WTC11 (cell line): ENCODE data around the gene CAPN1. TPM values are rescaled to one million over a fixed set of nuclear protein-coding genes. Genes with fewer than 3 reads are reported as not detected.

Experiments
- ATAC-seq: fragments of 200-7000 bp; cut with Tn5 transposase; 2 replicates; pipeline ENCODE4 v1.10.0; 2021; ENCODE audit warnings: mild to moderate bottlenecking, moderate library complexity
- CTCF ChIA-PET: fragments of 300-600 bp; sonication (Branson Sonifier 250); formaldehyde crosslinking; loops from one replicate; lab custom pipeline; 2021; ENCODE audit warnings: antibody characterized with exemption; lab: Charles Lee
- POLR2A ChIA-PET: fragments of 350-600 bp; sonication (Branson Sonifier 250); formaldehyde crosslinking; loops from one replicate; lab custom pipeline; 2021; ENCODE audit warnings: antibody characterized with exemption; lab: Charles Lee
- DNase-seq: peaks from one replicate; pipeline ENCODE4 v3.0.0; 2021; ENCODE audit warnings: low spot score
- H3K27ac Mint-ChIP-seq: 2 replicates; pipeline ENCODE4 v1.8.0; 2021; ENCODE audit warnings: mixed read lengths
- H3K27me3 Mint-ChIP-seq: 2 replicates; pipeline ENCODE4 v1.8.0; 2021; ENCODE audit warnings: low read depth, mild to moderate bottlenecking, moderate library complexity, mixed read lengths
- H3K36me3 Mint-ChIP-seq: 2 replicates; pipeline ENCODE4 v1.8.0; 2021; ENCODE audit warnings: mixed read lengths
- H3K4me1 Mint-ChIP-seq: 2 replicates; pipeline ENCODE4 v1.8.0; 2022; ENCODE audit warnings: mixed read lengths
- H3K4me3 Mint-ChIP-seq: 2 replicates; pipeline ENCODE4 v1.8.0; 2021; ENCODE audit warnings: mild to moderate bottlenecking, moderate library complexity, mixed read lengths
- H3K9me3 Mint-ChIP-seq: 2 replicates; pipeline ENCODE4 v1.8.0; 2021; ENCODE audit warnings: mixed read lengths
- AR ChIP-seq: fragments of 250-450 bp; sonication (Bioruptor Pico); IDR thresholded peaks from 2 replicates; pipeline ENCODE4 v1.9.0; 2021; ENCODE audit warnings: mild to moderate bottlenecking
- CDX4 ChIP-seq: fragments of 250-450 bp; sonication (Bioruptor Pico); IDR thresholded peaks from 2 replicates; pipeline ENCODE4 v1.9.0; 2021; ENCODE audit warnings: moderate library complexity, mild to moderate bottlenecking, inconsistent platforms, borderline replicate concordance
- E2F4 ChIP-seq: sonication (generic); formaldehyde crosslinking; IDR thresholded peaks from 2 replicates; pipeline ENCODE4 v1.8.1; 2022; ENCODE audit warnings: low read depth, mild to moderate bottlenecking, moderate library complexity, missing genetic modification reagents, borderline replicate concordance
- FOXJ3 ChIP-seq: sonication (generic); formaldehyde crosslinking; IDR thresholded peaks from 2 replicates; pipeline ENCODE4 v1.9.0; 2021; ENCODE audit warnings: missing genetic modification reagents, mild to moderate bottlenecking, borderline replicate concordance
- NR1H2 ChIP-seq: sonication (generic); formaldehyde crosslinking; IDR thresholded peaks from 2 replicates; pipeline ENCODE4 v1.9.0; 2021; ENCODE audit warnings: mild to moderate bottlenecking, moderate library complexity, missing genetic modification reagents
- NR3C1 ChIP-seq: sonication (generic); formaldehyde crosslinking; conservative IDR thresholded peaks from 2 replicates; pipeline ENCODE4 v1.8.1; 2023; ENCODE audit warnings: low read depth, mild to moderate bottlenecking, missing genetic modification reagents
- PRDM15 ChIP-seq: sonication (generic); formaldehyde crosslinking; IDR thresholded peaks from 2 replicates; pipeline ENCODE4 v1.8.0; 2022; ENCODE audit warnings: missing genetic modification reagents
- PREB ChIP-seq: sonication (generic); formaldehyde crosslinking; IDR thresholded peaks from 2 replicates; pipeline ENCODE4 v1.8.1; 2022; ENCODE audit warnings: mild to moderate bottlenecking, missing genetic modification reagents, moderate library complexity, borderline replicate concordance
- RORB ChIP-seq: fragments of 250-450 bp; sonication (Bioruptor Pico); IDR thresholded peaks from 2 replicates; pipeline ENCODE4 v1.9.0; 2021; ENCODE audit warnings: mild to moderate bottlenecking
- SP1 ChIP-seq: sonication (generic); formaldehyde crosslinking; conservative IDR thresholded peaks from 2 replicates; pipeline ENCODE4 v1.8.1; 2022; ENCODE audit warnings: missing genetic modification reagents
- STAT6 ChIP-seq: sonication (generic); formaldehyde crosslinking; conservative IDR thresholded peaks from 2 replicates; pipeline ENCODE4 v1.8.1; 2023; ENCODE audit warnings: mild to moderate bottlenecking, low read depth, missing genetic modification reagents, moderate library complexity
- ZBTB43 ChIP-seq: sonication (generic); formaldehyde crosslinking; IDR thresholded peaks from 2 replicates; pipeline ENCODE4 v1.8.1; 2023; ENCODE audit warnings: mild to moderate bottlenecking, missing genetic modification reagents
- ZNF121 ChIP-seq: sonication (generic); formaldehyde crosslinking; IDR thresholded peaks from 2 replicates; pipeline ENCODE4 v1.8.0; 2023; ENCODE audit warnings: missing genetic modification reagents
- ZNF232 ChIP-seq: sonication (generic); formaldehyde crosslinking; IDR thresholded peaks from 2 replicates; pipeline ENCODE4 v1.8.0; 2022; ENCODE audit warnings: mild to moderate bottlenecking, missing genetic modification reagents
- ZNF317 ChIP-seq: sonication (generic); formaldehyde crosslinking; IDR thresholded peaks from 2 replicates; pipeline ENCODE4 v1.8.1; 2023; ENCODE audit warnings: low read depth, mild to moderate bottlenecking, moderate library complexity, missing genetic modification reagents, borderline replicate concordance
- ZNF423 ChIP-seq: fragments of 250-450 bp; sonication (Bioruptor Pico); IDR thresholded peaks from 2 replicates; pipeline ENCODE4 v2.1.2; 2022; ENCODE audit warnings: mild to moderate bottlenecking, moderate library complexity
- total RNA-seq: library from RNA; stranded (reverse); gene quantifications from 3 replicates; pipeline ENCODE4 v1.2.3, GENCODE V29; 2021

CAPN1 gene
- total RNA-seq, 1 experiment from 2014 or later = 257 TPM

GRCh38 chr11:65189191-65189590 lies 7.5 kb downstream of the CAPN1 start:
- peaks cover 69% of the 10 kb centered on the region for H3K36me3 Mint-ChIP-seq
- H3K9me3 Mint-ChIP-seq = no peaks in the 10 kb centered on the region
- H3K4me3 Mint-ChIP-seq = no peak overlapping the region
- H3K4me1 Mint-ChIP-seq = peaks cover 26% of the 10 kb centered on the region
- no peak for ATAC-seq
- POLR2A ChIA-PET = no interaction called here
- no peak overlapping the region for H3K27ac Mint-ChIP-seq
- CTCF ChIA-PET = no interaction called here
- TF ChIP-seq ZNF232 (no peak), AR (CRISPR knock-in tag) (no peak), NR3C1 (CRISPR knock-in tag) (no peak), ZNF317 (CRISPR knock-in tag) (no peak), E2F4 (CRISPR knock-in tag) (no peak), ZBTB43 (no peak), CDX4 (no peak), ZNF423 (CRISPR knock-in tag) (no peak), RORB (CRISPR knock-in tag) (no peak), PREB (no peak), SP1 (CRISPR knock-in tag) (no peak), ZNF121 (CRISPR knock-in tag) (no peak), PRDM15 (no peak), STAT6 (CRISPR knock-in tag) (no peak), FOXJ3 (CRISPR knock-in tag) (no peak), NR1H2 (CRISPR knock-in tag) (no peak)
- TF ChIP-seq, all 79 proteins: peak for 0
- no peaks in the 10 kb centered on the region for H3K27me3 Mint-ChIP-seq
- no peak for DNase-seq
